HG02885 (cell line): Measurements from ENCODE around the gene CAST.

Experiments used
- ATAC-seq: cut with Tn5 transposase; IDR thresholded peaks from one replicate; pipeline ENCODE4 v1.9.1; 2021; ENCODE audit warnings: mild to moderate bottlenecking; ENCODE audit not compliant: unreplicated experiment, poor library complexity

The CAST gene

GRCh38 chr5:96703995-96704394 is 41.8 kb downstream of the CAST start:
- no peak for ATAC-seq

GRCh38 chr5:96706433-96707111 is 44.4 kb downstream of the CAST start:
- ATAC-seq = no peak

GRCh38 chr5:96708600-96708999 is 46.4 kb downstream of the CAST start:
- no peak for ATAC-seq

GRCh38 chr5:96709152-96709821 is 47.1 kb downstream of the CAST start:
- ATAC-seq = no peak

- ATAC-seq = no peak
Measured at GRCh38 chr5:96712100-96712746, 50.0 kb downstream of the CAST start.

- ATAC-seq = no peak
Measured at GRCh38 chr5:96714450-96714849, 52.3 kb downstream of the CAST start.

GRCh38 chr5:96714951-96715451 is 52.8 kb downstream of the CAST start:
- ATAC-seq = peak; percentile 82

GRCh38 chr5:96716007-96716406 is 53.8 kb downstream of the CAST start:
- no peak for ATAC-seq

GRCh38 chr5:96716716-96717115 is 54.5 kb downstream of the CAST start:
- ATAC-seq = no peak

- no peak for ATAC-seq
Measured at GRCh38 chr5:96717874-96718273, 55.7 kb downstream of the CAST start.

- no peak for ATAC-seq
Measured at GRCh38 chr5:96718635-96719077, 56.5 kb downstream of the CAST start.

- ATAC-seq = no peak
Measured at GRCh38 chr5:96720408-96720807, 58.2 kb downstream of the CAST start.

GRCh38 chr5:96721351-96721977 is 59.3 kb downstream of the CAST start:
- ATAC-seq = no peak

- ATAC-seq = no peak
Measured at GRCh38 chr5:96725257-96725656, 63.1 kb downstream of the CAST start.

GRCh38 chr5:96726802-96727201 is 64.6 kb downstream of the CAST start:
- no peak for ATAC-seq

GRCh38 chr5:96729156-96729555 is 67.0 kb downstream of the CAST start:
- ATAC-seq = no peak

- no peak for ATAC-seq
Measured at GRCh38 chr5:96730586-96730985, 68.4 kb downstream of the CAST start.

GRCh38 chr5:96733771-96734500 is 71.8 kb downstream of the CAST start:
- no peak for ATAC-seq

- ATAC-seq = no peak
Measured at GRCh38 chr5:96734871-96735325, 72.7 kb downstream of the CAST start.

GRCh38 chr5:96736937-96737336 is 74.8 kb downstream of the CAST start:
- ATAC-seq = no peak
